Measurements from ENCODE around the gene DBNL. TPM values are rescaled to one million over a fixed set of nuclear protein-coding genes. Genes with fewer than 3 reads are reported as not detected.
"Not testable (repeated sequence)": the region's sequence is repeated elsewhere in the genome, so short reads cannot be mapped to it uniquely, and the experiment has no call there.

Gene DBNL
- total RNA-seq, 1 experiment from 2014 or later: 85.5 TPM

- H3K27me3 ChIP-seq (replicated peaks; ENCODE audit: control insufficient read depth, insufficient read depth, low read length); H3K4me1 Mint-ChIP-seq (ENCODE audit: low read depth, unreplicated experiment); POLR2A ChIA-PET; H3K27me3 Mint-ChIP-seq (ENCODE audit: insufficient read depth, unreplicated experiment); H3K36me3 ChIP-seq (ENCODE audit: control insufficient read depth, insufficient read depth, low read length); BruUV-seq (replicated peaks); H3K9me3 ChIP-seq; H3K9me3 Mint-ChIP-seq (ENCODE audit: unreplicated experiment); H3K36me3 Mint-ChIP-seq (ENCODE audit: insufficient read depth, unreplicated experiment); H3K4me1 ChIP-seq: not testable (repeated sequence)
- peak; percentile 98 for DNase-seq
- CTCF ChIA-PET: interaction anchor here (0.6 to 1.1 kb wide), 4 partner anchors 20 to 533 kb away, joined by 3 to 6 read pairs (median 3); partner anchors contain the start of gene DBNL
- Mint-ChIP-seq H3K27ac (ENCODE audit: unreplicated experiment) (peak overlapping the region; percentile 70), H3K4me3 (ENCODE audit: unreplicated experiment) (peak overlapping the region; percentile 73)
- peak; percentile 48 to 62 for TF ChIP-seq CTCF (IDR thresholded peaks at IDR 0.05; ENCODE audit: insufficient read depth in 1 of 2, low read depth in 1 of 2, low read length in 1 of 2, severe bottlenecking in 1 of 2, unreplicated experiment in 1 of 2)
- peak overlapping the region; percentile 62 for H3K4me3 ChIP-seq (ENCODE audit: low read depth, low read length)
- intact Hi-C loops (cut with micrococcal nuclease; ENCODE audit: unreplicated experiment): loop anchor here (5.0 kb wide), 1 partner anchor 63 kb away; the partner anchor contains the start of gene POLM
Measured at GRCh38 chr7:44018857-44019807, 25.4 kb upstream of the DBNL start.

GRCh38 chr7:44019825-44020224 is 24.7 kb upstream of the DBNL start:
- H3K4me3 Mint-ChIP-seq (ENCODE audit: unreplicated experiment); BruUV-seq (replicated peaks); H3K27me3 Mint-ChIP-seq (ENCODE audit: insufficient read depth, unreplicated experiment); H3K9me3 ChIP-seq; H3K4me1 ChIP-seq; H3K27ac Mint-ChIP-seq (ENCODE audit: unreplicated experiment); POLR2A ChIA-PET; H3K27me3 ChIP-seq (replicated peaks; ENCODE audit: control insufficient read depth, insufficient read depth, low read length); H3K36me3 ChIP-seq (ENCODE audit: control insufficient read depth, insufficient read depth, low read length); H3K4me3 ChIP-seq (ENCODE audit: low read depth, low read length); H3K4me1 Mint-ChIP-seq (ENCODE audit: low read depth, unreplicated experiment); H3K36me3 Mint-ChIP-seq (ENCODE audit: insufficient read depth, unreplicated experiment); DNase-seq; H3K9me3 Mint-ChIP-seq (ENCODE audit: unreplicated experiment): not testable (repeated sequence)
- CTCF ChIA-PET: interaction anchor here (0.6 to 1.1 kb wide), 5 partner anchors 19 to 532 kb away, joined by 3 to 6 read pairs (median 3); partner anchors contain the start of gene DBNL
- intact Hi-C loops (cut with micrococcal nuclease; ENCODE audit: unreplicated experiment): loop anchor here (5.0 kb wide), 1 partner anchor 62 kb away; the partner anchor contains the start of gene POLM

GRCh38 chr7:44022069-44022468 is 22.4 kb upstream of the DBNL start:
- intact Hi-C loops (cut with micrococcal nuclease; ENCODE audit: unreplicated experiment); H3K4me3 ChIP-seq (ENCODE audit: low read depth, low read length); H3K36me3 Mint-ChIP-seq (ENCODE audit: insufficient read depth, unreplicated experiment); H3K9me3 Mint-ChIP-seq (ENCODE audit: unreplicated experiment); BruUV-seq (replicated peaks); H3K27me3 ChIP-seq (replicated peaks; ENCODE audit: control insufficient read depth, insufficient read depth, low read length); H3K27me3 Mint-ChIP-seq (ENCODE audit: insufficient read depth, unreplicated experiment); CTCF ChIA-PET; H3K36me3 ChIP-seq (ENCODE audit: control insufficient read depth, insufficient read depth, low read length); H3K27ac Mint-ChIP-seq (ENCODE audit: unreplicated experiment); H3K4me1 Mint-ChIP-seq (ENCODE audit: low read depth, unreplicated experiment); H3K4me1 ChIP-seq; H3K9me3 ChIP-seq; H3K4me3 Mint-ChIP-seq (ENCODE audit: unreplicated experiment): not testable (repeated sequence)
- peak in 1 of 2 experiments; percentile 46 for DNase-seq
- POLR2A ChIA-PET: interaction anchor here (0.7 kb wide), 1 partner anchor 552 kb away, joined by 3 read pairs; no protein-coding TSS in a partner anchor

GRCh38 chr7:44022796-44023467 is 21.6 kb upstream of the DBNL start:
- H3K9me3 ChIP-seq: not testable (repeated sequence)

GRCh38 chr7:44029433-44029832 is 15.1 kb upstream of the DBNL start:
- H3K36me3 ChIP-seq (ENCODE audit: control insufficient read depth, insufficient read depth, low read length); H3K27me3 ChIP-seq (replicated peaks; ENCODE audit: control insufficient read depth, insufficient read depth, low read length); H3K9me3 ChIP-seq; H3K4me1 ChIP-seq; H3K4me1 Mint-ChIP-seq (ENCODE audit: low read depth, unreplicated experiment); H3K36me3 Mint-ChIP-seq (ENCODE audit: insufficient read depth, unreplicated experiment); H3K4me3 ChIP-seq (ENCODE audit: low read depth, low read length); BruUV-seq (replicated peaks); POLR2A ChIA-PET; intact Hi-C loops (cut with micrococcal nuclease; ENCODE audit: unreplicated experiment); H3K27ac Mint-ChIP-seq (ENCODE audit: unreplicated experiment); DNase-seq; CTCF ChIA-PET; H3K9me3 Mint-ChIP-seq (ENCODE audit: unreplicated experiment); H3K4me3 Mint-ChIP-seq (ENCODE audit: unreplicated experiment); H3K27me3 Mint-ChIP-seq (ENCODE audit: insufficient read depth, unreplicated experiment): not testable (repeated sequence)

More at GRCh38 chr7:44022796-44023467, 21.6 kb upstream of the DBNL start:
- H3K4me3 ChIP-seq (ENCODE audit: low read depth, low read length); H3K27ac Mint-ChIP-seq (ENCODE audit: unreplicated experiment); H3K27me3 ChIP-seq (replicated peaks; ENCODE audit: control insufficient read depth, insufficient read depth, low read length); H3K4me3 Mint-ChIP-seq (ENCODE audit: unreplicated experiment); CTCF ChIA-PET; H3K36me3 Mint-ChIP-seq (ENCODE audit: insufficient read depth, unreplicated experiment); BruUV-seq (replicated peaks); H3K4me1 Mint-ChIP-seq (ENCODE audit: low read depth, unreplicated experiment); H3K36me3 ChIP-seq (ENCODE audit: control insufficient read depth, insufficient read depth, low read length); H3K27me3 Mint-ChIP-seq (ENCODE audit: insufficient read depth, unreplicated experiment); H3K9me3 Mint-ChIP-seq (ENCODE audit: unreplicated experiment); DNase-seq; intact Hi-C loops (cut with micrococcal nuclease; ENCODE audit: unreplicated experiment); H3K4me1 ChIP-seq: not testable (repeated sequence)
- POLR2A ChIA-PET: interaction anchor here (0.7 kb wide), 1 partner anchor 551 kb away, joined by 3 read pairs; no protein-coding TSS in a partner anchor

GRCh38 chr7:44030029-44030428 is 14.5 kb upstream of the DBNL start:
- H3K27me3 Mint-ChIP-seq (ENCODE audit: insufficient read depth, unreplicated experiment); H3K27me3 ChIP-seq (replicated peaks; ENCODE audit: control insufficient read depth, insufficient read depth, low read length); H3K27ac Mint-ChIP-seq (ENCODE audit: unreplicated experiment); intact Hi-C loops (cut with micrococcal nuclease; ENCODE audit: unreplicated experiment); BruUV-seq (replicated peaks); H3K4me3 Mint-ChIP-seq (ENCODE audit: unreplicated experiment); H3K36me3 ChIP-seq (ENCODE audit: control insufficient read depth, insufficient read depth, low read length); DNase-seq; H3K36me3 Mint-ChIP-seq (ENCODE audit: insufficient read depth, unreplicated experiment); POLR2A ChIA-PET; CTCF ChIA-PET; H3K4me1 Mint-ChIP-seq (ENCODE audit: low read depth, unreplicated experiment); H3K9me3 ChIP-seq; H3K4me3 ChIP-seq (ENCODE audit: low read depth, low read length); H3K9me3 Mint-ChIP-seq (ENCODE audit: unreplicated experiment); H3K4me1 ChIP-seq: not testable (repeated sequence)
